GM18526 (cell line): ENCODE measurements around the gene ITGA6.

ENCODE experiments used
- POLR2A ChIP-seq: IDR thresholded peaks from 3 replicates; pipeline ENCODE4 v1.6.1; 2011; ENCODE audit not compliant: insufficient read length; ENCODE audit errors: extremely low read depth

Gene ITGA6

GRCh38 chr2:172427256-172427989, at the start of gene ITGA6:
Gene ITGA6 (plus strand): TSS chr2:172427586.
- TF ChIP-seq POLR2A: no peak

- no peak for TF ChIP-seq POLR2A
Measured at GRCh38 chr2:172380436-172381274, 46.7 kb upstream of the ITGA6 start.

DNA sequence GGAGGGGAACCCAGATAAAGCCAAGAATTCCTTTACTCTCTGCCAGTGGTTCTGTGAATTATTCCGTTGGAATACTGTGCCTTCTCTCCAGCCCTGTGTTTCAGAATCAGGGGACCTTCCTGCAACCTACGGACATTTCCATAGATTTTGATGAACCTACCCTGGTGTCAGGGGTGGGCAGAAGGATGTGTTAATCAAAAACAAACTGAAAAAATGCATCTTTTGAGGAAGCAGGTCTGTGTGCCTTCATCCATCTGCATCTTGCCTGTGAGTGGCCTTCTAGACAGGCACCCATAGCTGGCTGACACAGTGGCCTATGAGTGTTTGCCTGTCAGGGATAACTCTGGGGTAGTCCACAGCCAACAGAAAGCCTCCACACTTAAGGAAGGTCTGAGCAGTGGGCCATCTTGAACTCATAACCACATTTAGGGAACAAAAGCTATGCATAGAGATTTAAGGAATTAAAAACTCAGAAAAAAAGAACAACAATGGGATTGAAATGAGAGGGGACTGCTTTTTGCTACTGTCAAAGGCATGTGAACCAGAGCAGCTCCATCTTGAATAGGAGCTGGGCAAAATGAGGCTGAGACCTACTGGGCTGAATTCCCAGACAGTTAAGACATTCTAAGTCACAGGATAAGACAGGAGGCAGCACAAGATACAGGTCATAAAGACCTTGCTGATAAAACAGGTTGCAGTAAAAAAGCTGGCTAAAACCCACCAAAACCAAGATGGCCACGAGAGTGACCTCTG, 45.9 kb upstream of the ITGA6 start:
- TF ChIP-seq POLR2A: no peak

DNA sequence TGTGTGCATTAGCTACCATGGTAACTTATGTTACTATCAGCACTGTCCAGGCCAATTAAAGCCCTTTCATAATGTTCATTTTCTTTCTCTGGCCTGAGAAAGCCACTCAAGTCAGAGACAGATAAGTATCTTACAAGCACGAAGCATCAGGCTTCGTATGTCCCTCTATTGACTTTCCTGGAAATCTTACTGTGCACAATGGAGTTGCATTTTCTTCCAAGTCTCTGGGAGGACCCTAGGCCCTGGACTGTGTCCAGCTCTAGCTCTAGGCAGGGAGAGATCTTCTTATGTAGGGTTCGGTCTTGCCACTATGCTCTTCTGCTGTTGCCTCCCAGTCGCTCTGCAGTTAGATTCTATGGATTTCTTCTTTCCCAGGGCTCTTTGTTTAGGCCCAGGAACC, 40.0 kb upstream of the ITGA6 start:
- TF ChIP-seq POLR2A: no peak

GRCh38 chr2:172389685-172390339, 37.6 kb upstream of the ITGA6 start:
- no peak for TF ChIP-seq POLR2A

- TF ChIP-seq POLR2A: no peak
Measured at GRCh38 chr2:172394002-172394401, 33.4 kb upstream of the ITGA6 start.

- no peak for TF ChIP-seq POLR2A
Measured at GRCh38 chr2:172395503-172395902, 31.9 kb upstream of the ITGA6 start.

DNA sequence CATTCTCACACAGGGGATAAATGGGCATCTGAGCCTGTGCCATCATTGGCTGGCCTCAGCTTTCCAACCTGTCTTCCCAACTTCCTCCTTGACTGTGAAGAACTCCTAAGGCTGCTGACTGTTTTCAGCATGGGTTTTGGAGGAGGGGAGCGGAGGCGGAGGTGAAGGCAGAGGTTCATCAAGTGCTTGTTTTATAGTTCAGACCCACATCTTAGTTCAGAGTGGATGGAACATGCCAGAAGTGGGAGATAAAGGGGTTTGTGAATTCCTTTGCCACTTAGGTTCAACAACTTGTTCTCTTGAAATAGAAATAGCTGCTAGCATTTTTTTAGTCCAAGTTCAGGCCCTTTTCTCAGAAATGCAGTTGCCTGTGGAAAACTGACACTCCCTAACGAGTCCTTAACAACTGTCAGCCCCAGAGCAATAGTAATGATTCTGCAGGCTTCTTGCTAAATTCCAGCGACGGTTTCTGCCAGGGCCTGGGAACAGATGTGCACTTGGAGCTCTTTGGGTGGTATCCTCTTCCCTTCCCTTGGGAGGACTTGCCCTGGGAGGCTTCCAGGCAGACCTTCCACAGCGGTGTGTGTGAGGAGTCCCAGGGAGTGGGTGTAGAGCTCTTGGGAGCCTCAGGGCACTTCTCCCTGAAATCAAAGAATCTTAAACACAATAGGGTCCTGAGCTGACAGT, 30.1 kb upstream of the ITGA6 start:
- no peak for TF ChIP-seq POLR2A

DNA sequence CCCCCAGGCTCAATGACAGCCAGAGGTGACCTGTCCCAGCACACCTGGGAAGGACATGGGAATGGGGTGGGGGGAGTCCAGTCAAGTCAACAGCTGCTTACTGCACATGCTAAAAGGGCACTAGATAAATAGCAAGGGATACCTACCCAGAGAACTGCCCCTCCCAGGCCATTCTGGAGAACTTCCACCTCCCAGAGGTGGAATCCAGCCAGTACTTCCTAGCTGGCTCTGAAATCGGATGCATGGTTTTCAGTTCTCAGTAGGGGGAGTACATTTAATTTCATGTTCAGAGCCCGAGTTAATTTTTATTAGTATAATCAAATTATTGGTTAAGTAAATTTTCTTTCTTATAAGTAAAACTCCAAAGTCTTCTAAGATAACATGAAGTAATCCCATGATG, 28.9 kb upstream of the ITGA6 start:
- no peak for TF ChIP-seq POLR2A

- no peak for TF ChIP-seq POLR2A
Measured at GRCh38 chr2:172399765-172400164, 27.6 kb upstream of the ITGA6 start.

GRCh38 chr2:172402198-172402597, 25.2 kb upstream of the ITGA6 start:
- TF ChIP-seq POLR2A: no peak

GRCh38 chr2:172403402-172403801, 24.0 kb upstream of the ITGA6 start:
- no peak for TF ChIP-seq POLR2A

- no peak for TF ChIP-seq POLR2A
Measured at GRCh38 chr2:172403881-172404468, 23.4 kb upstream of the ITGA6 start.

- no peak for TF ChIP-seq POLR2A
Measured at GRCh38 chr2:172404824-172405223, 22.6 kb upstream of the ITGA6 start.

DNA sequence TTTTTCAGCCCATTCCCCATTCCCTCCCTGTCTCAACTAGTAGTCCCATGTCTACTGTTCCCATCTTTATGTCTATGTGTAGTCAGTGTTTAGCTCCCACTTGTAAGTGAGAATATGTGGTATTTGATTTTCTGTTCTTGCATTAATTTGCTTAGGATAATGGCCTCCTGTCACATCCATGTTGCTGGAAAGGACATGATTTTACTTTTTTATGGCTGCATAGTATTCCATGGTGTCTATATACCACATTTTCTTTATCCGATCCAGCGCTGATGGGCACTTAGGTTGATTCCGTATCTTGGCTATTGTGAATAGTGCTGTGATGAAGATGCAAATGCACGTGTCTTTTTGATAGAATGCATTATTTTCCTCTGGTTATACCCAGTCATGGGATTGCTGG, 21.7 kb upstream of the ITGA6 start:
- no peak for TF ChIP-seq POLR2A
